GM21360 (cell line): ENCODE data around the gene XIRP2.

Source experiments
- ATAC-seq: cut with Tn5 transposase; IDR thresholded peaks from one replicate; pipeline ENCODE4 v1.9.1; 2021; ENCODE audit warnings: mild to moderate bottlenecking, moderate library complexity; ENCODE audit not compliant: unreplicated experiment

The XIRP2 gene

DNA sequence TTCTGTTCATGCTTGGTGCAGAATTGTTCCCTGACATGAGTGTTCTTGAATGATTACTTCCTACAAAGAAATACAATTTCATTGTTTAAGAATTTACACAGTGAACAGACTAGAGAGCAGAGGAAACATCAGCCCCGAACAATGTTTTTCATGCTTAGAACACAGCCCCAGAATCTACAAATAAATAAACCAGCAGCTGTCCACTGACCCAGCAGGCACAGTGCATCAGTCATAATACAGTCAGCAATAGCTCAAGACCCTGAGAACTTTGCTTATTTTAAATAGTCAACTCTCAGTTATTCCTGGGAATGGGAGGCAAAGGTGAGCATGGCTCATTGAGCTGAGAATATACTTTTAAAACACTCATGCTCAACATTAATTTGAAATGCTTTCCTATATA lies 38.4 kb downstream of the XIRP2 start:
- ATAC-seq: no peak

DNA sequence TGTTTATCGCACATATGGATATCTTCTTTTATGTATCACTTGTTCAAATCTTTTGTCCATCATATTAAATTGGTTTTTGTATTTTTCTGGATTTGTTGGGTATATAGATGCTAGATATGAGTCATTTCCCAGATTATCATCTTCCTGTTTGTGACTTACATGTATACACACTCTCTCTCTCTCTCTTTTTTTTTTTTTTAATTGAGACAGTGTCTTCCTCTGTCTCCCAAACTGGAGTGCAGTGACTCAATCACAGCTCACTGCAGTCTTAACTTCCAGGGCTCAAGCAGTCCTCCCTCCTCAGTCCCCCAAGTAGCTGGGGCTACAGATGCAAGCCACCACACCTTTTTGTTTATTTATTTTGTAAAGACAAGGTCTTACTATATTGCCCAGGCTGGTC lies 43.8 kb downstream of the XIRP2 start:
- ATAC-seq: no peak

DNA sequence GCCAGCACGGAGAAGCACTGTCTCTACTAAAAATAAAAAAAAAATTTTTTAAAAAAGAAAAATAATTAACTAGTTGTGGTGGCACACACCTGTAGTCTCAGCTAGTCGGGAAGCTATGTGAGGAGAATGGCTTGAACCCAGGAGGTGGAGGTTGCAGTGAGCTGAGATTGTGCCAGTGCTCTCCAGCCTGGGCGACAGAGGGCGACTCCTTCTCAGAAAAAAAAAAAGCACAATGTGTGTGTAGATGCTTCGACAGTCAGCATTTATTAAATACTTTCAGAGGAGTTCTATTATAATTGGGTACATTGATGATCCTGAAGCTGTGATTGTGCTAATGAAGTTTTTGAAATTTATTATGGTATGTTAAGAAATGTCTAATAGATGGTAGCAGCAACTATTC lies 46.5 kb downstream of the XIRP2 start:
- ATAC-seq: no peak

DNA sequence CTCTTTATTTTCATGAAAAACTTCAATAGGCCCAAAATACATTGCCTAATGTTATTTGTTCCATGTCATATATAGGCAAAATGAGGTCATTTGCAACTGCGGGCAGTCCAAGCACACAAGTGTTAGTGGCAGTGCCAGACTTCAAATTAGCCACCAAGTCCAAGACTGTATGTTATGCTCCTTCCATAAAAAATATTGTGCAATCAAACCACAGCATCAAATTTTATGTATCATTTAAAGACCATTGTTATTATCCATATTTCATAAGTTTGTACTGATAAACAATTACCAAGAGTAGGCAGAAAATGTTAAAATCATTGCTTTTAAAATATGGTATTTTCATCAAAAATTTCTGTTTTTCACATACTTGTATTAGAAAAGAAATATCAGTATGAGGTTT lies 54.1 kb downstream of the XIRP2 start:
- no peak for ATAC-seq

DNA sequence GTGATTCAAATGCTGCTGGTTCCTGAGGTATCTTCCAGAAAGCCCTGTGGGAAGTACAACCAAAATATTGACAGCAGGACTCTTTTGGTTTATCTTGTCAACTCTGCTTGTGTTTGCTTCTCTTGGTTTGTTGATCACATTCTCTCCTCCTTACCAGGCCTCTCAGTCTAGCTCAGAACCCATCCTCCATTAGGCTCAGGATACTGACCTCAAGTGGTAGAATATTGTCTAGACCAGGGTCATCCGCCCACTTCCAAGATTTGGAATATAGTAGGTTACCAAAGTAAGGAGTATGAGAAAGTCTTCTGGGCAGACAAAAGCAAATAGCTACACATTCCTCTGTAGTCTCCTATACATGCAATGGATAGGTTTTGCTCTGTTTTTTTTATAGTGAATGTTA lies 56.6 kb downstream of the XIRP2 start:
- ATAC-seq: no peak

DNA sequence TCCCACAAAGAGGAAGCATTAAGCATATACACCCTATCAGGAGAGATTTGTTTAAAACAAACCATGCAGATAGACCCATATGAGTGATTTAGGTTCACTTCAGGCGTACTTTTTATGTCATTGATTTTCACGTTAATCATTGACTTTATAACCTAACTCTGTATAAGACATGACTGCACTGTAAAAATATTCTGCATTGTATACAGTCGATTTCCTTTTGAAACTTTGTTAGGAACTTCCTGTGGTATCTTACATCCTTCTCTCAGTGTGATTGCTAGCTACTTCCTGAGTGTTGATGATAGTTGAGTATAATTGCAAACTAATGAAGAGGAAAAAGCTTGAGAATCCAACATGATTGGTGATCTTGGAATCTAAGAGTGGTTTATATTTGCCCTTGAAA lies 69.4 kb downstream of the XIRP2 start:
- ATAC-seq: no peak

DNA sequence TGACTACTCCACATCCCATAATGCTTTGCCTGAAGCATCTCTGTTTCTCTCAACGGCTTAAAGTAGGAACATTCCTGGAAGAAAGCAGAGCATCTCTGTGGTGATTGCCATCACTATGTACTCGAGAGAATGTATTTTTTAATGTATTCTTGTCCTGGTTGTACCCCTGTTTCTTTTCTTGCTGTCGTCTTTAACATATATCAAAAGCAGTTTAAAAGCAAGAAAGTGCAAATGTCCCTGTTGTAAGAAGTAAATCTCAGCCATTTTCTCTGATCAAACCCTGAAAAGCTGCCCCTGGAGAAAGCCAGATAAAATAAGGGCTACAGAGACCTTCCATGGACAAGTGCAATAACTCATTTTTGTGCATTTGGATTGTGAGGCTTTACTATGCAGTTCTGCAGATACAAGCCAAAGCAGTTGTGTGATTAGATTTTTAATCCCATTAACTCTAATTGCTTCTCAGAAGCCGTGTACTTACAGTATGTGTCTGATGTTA lies 70.8 kb downstream of the XIRP2 start:
- ATAC-seq: no peak

DNA sequence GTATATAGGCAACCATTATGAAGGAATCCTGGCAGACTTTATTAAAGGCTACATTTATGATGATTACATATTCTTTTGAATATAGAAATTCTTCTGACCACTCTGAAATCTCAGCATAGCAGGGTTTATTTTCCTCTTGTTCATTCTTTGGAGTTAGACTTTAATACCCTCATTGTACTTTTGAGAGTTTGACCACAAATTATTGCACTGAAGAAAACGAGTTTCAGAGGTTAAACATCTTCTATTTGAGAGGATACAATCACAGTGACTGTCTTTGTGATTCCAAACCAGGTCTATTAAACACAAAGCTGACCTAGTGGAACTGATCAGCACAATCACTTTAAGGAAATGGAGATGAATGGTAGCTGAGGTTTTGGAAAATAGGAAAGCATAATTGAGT lies 71.3 kb downstream of the XIRP2 start:
- ATAC-seq: no peak

DNA sequence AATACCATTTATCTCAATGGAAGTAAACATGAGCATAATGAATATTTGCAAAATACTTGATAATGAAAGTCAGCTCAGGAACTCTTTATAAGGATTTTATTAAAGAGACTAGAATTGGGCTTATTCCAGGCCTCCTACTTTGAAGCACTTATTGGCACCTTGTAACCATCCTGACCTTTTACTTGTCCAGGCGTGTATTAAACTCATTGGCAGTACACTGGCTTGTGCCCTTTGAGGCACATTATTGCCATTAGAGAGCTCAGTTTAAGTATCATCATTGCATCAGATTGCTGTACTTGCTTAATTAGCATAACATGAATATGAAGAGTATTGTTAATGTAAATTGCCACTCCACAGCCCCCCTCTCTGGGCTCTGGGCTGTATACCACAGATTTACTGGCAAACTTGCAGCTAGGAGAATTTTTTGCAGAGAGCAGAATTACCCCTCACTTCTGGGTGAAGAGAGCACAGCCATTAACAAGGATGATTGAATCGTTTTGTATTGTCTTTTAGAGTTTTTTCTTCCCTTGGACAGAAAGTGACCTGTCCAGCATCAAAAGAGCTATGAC lies 72.5 kb downstream of the XIRP2 start:
- no peak for ATAC-seq

DNA sequence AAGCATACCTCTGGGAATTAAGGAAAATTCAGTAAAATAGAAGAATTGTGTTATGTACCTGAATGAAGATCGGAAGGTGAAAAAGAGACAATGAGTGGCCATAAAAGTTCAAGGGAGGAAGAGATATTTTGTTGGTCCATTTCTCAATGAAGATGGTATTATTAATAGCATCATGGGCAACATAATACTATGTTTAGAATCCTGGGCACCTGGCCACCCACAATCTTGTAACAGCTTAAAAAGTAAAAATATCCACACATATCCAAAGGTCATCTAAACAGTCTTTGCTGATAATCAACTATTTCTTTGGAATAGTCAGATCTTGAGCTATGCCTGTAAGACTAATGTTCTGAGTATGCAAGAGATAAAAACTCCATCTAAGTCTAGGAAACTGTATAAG lies 73.7 kb downstream of the XIRP2 start:
- no peak for ATAC-seq

DNA sequence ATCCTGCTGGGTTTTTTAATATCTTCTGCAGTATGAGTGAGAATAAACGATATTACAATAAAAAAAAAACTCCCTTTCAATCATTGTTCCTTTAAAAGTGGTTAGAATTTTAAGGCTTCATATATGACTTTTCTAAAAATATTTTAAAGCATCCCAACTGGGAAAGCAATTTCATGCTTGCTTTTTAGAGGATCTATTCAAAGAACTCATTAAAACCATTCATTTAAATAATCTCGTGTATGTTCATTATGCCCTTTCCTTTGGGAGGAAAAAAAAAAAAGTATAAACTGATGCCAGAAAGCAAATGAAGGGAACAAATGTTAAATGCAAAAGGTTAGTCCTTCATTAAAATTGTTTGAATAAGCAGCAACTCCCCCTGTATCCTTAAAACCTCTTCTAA lies 81.2 kb downstream of the XIRP2 start:
- no peak for ATAC-seq

DNA sequence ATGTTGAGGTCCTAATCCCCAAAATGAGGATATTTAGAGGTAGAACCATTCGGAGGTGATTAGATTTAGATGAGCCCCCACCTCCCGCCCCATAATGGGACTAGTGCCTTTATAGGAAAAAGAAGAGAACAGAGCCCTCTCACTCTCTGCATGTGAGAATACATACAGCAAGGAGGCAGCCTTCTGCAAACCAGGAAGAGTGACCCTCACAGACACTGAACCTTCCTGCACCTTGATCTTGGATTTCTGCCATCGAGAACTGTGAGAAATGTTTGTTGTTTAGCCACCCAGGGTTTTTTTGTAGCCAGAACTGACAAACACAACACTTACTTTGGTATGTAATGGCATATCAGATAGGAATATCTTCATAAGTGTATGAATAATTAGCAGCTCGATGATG lies 83.7 kb downstream of the XIRP2 start:
- no peak for ATAC-seq

DNA sequence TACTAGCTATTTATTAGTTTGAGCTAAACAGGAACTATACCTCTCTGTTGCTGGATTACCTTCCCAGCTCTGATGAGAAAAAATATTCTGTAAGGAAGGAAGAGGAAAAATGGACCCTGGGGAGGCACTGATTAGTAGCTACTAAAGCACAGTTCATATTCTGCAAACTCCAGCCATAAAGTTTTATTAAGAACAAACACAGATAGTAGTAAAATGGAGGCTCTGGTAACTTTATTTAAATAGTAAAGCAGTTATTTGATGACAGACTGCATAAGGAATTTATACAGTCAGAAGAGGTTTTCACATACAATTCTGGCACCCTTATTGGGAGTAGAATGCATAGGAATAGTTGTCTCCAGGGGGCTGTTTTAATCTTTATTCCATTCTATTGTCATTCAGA lies 84.1 kb downstream of the XIRP2 start:
- ATAC-seq: no peak

DNA sequence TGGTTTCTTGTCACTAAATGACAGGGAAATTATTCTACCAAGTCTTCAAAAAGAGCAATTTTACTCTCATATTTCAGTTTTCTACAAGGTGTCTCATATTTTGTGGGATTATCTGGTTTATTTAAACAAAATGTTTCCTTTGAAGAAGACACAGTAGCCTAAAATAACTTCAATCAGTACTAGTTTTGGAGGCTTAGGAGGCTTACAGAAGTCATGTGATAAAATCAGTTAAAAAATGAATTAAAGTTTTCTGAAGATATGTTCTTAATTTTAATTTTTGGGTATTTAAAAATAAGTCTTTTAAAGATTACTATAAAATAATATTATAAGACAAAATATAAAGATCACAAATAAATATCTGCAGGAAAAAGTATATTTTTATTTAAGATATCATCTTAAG lies 95.9 kb downstream of the XIRP2 start:
- ATAC-seq: no peak

DNA sequence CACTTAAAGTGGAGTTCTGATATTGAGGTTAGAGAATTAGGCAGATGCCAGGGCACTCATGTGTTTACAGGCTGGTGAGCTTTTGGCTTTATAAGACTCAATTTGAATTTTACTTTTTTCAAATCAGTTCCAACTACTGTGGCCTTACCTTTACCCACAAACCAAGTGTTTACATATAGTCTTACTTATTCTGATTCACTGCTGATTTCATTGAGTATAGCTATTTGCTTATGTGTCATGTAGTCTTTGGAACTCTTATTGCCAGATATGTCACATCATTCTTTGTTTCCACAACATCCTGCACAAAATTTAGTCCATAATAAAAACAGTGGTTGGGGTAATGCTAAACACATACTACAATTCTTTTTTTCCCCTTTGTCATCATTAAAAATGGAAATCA lies 96.5 kb downstream of the XIRP2 start:
- no peak for ATAC-seq

DNA sequence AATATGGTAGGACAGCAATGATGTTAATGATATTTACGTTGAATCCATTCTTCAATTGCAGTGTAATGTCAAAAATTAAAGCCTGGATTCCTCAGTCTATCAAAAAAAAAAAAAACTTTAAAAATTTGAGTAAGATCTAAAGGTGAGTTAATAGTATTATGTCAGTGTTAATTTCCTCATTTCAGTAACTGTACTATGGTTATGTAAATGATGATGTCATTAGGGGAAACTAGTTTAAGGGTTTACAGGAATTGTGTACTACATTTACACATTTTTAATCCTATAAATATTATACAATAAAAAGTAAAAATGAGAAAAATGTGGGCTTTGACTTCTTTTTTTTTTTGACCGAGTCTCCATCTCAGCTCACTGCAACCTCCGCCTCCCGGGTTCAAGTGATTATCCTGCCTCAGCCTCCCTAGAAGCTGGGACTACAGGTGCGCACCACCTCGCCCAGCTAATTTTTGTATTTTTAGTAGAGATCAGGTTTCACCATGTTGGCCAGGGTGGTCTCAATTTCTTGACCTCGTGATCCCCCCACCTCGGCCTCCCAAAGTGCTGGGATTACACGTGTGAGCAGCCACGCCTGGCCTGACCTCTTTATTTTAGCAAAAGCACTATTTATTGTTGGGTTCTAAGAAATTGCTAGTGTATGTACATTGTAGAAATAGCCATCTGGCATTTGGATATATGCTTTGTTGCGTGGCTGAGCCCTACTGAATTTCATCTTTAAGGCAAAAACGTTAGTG lies 106.5 kb downstream of the XIRP2 start:
- no peak for ATAC-seq

DNA sequence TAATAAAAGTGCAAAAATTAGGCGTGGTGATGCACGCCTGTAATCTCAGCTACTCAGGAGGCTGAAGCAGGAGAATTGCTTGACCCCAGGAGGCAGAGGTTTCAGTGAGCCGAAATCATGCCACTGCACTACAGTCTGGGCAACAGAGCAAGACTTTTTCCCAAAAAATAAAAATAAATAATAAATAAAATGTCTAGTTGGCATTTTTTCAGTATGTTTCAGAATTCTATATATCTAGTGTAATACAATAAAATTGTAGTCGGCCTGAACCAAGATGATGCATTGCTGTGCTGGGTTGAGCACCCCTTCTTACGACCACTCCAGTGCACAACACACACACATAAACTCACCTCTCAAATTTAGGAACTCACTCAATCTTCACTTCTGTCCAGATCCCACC lies 108.2 kb downstream of the XIRP2 start:
- no peak for ATAC-seq

DNA sequence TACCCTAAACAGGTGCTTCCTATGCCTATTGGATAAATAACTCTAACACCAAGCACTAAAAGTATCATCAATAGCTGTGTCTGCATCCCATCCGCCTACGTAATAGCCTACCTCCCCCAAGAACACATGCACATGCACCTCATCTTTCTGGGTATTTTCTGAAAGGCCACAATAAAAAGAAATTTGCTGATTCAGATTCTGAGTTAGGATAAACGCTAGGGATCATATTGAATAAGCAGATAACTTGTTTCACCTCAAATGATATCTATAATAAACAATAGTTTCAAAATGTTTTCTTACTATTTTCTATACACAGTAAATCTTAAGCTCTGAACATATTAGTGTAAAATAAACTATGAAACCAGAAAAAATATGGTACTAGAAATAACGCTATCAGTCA lies 112.9 kb downstream of the XIRP2 start:
- no peak for ATAC-seq

DNA sequence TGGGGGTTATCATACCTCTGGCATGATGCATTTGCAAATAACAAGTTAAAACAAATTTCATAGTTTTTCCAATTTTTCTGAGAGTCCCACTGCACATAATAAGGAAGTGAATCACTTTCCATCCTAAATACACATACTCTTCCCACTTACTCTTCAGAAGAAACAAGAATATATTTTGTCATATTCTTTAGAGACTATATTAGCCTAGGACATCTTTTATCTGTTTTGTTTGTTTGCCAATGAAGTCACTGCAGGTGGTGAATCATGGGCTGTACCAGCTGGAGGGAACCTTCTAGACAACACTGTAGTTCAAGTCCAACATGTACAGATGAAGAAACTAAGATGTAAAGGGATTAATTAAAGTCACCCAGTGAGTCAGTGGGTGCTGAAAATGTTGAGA lies 116.8 kb downstream of the XIRP2 start:
- no peak for ATAC-seq

DNA sequence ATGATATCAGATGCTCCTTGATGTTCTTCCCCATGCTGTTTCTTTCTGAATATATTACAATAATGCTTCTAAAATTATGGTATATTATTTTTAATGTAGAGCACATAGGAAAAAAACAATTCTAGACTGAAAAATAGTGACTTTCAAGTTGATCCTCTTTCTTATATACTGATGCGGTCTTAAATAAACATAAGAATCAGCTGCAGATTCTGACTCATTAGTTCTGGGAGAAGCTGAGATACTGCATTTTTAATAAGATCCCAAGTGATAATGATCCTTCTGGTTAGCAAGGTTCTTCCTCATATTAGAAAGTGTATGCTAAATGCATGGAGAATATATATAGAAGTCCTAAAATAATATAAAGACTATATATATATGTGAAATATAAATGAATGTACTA lies 124.9 kb downstream of the XIRP2 start:
- ATAC-seq: no peak

DNA sequence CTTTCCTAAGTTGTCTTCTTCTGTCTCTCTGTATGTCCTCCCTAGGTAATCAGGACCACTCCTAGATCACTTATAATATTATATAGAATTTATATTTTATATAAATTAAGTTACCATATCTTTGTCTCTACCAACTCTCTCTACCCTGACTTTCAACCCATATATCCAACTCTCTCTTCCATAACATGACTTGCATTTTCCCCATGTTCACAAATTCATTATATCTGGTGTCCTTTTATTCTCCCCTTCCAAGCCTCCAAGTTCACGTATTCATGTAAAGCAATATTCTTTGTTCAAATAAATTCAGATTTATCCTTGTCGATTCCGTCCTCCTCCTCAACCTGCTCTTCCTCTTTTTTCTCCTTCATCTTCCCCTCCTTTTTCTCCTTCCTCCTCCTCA lies 127.5 kb downstream of the XIRP2 start:
- ATAC-seq: no peak

DNA sequence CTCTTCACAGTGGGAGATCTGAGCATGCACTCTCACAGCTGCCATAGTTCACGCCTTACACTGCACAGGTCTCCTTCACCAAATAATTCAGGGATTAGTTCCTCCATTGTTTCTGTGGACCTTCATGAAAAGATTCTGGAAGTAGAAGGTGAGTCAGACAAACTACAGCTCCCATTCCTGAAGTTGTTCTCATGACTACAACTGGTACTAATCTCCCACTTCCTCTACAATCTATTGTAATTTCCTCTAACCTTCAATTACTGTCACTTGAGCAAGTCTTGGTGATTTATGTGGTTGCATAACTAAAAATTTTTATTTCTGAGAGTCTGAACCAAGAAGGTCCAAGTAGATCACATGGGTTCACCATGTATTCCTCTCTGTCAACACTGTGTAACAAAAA lies 128.7 kb downstream of the XIRP2 start:
- ATAC-seq: no peak

DNA sequence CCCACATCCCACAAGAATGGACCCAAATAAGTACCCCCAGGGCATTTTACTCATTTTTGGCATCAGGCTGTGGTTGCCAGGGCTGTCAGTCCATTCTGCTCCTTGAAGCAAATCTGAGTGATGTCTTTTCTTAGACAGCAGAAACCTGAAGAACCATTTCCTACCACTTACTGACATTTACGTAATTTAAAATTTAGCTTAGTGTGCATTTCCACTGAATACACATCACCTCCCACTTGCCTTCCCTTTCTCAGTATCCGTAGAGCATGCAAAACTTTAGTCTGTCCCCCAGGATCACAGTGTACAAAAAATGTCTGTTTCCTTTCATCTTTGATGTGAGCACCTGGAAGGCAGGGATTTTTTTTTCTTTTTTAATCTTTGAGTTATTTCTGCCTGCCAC lies 130.3 kb downstream of the XIRP2 start:
- ATAC-seq: no peak
